H1 (cell line): ENCODE data around the gene MS4A7.

Experiments used
- ATF2 ChIP-seq: IDR thresholded peaks from 2 replicates; pipeline ENCODE4 v1.6.1; 2012; ENCODE audit warnings: low read length, inconsistent platforms
- CBX5 ChIP-seq: fragments of 300-800, 300-1000 bp; sonication (generic); IDR thresholded peaks from 2 replicates; pipeline ENCODE4 v1.7.1; 2016; ENCODE audit warnings: antibody characterized with exemption, low read length, low read depth
- CHD1 ChIP-seq: IDR thresholded peaks from 2 replicates; pipeline ENCODE4 v1.6.1; 2012; ENCODE audit warnings: low read depth, low read length, improper control_type of control experiment
- CHD2 ChIP-seq: IDR thresholded peaks from 2 replicates; pipeline ENCODE4 v1.6.1; 2012; ENCODE audit warnings: low read length, improper control_type of control experiment
- CTCF ChIP-seq, 3 experiments: IDR thresholded peaks; 1 replicate in 2 of 3; 2 replicates in 1 of 3; pipeline versions ENCODE4 v1.5.1 to v1.6.1; 2011; ENCODE audit warnings: low read length in 3 of 3, mild to moderate bottlenecking in 3 of 3, inconsistent platforms in 2 of 3, low read depth in 1 of 3, moderate library complexity in 1 of 3; ENCODE audit not compliant: insufficient read depth in 1 of 3; ENCODE audit errors: control extremely low read depth in 1 of 3
- EP300 ChIP-seq, 2 experiments: IDR thresholded peaks; 1 replicate in 1 of 2; 2 replicates in 1 of 2; pipeline ENCODE4 v1.6.1; 2011 to 2012; ENCODE audit warnings: low read depth in 2 of 2, low read length in 2 of 2, mild to moderate bottlenecking in 2 of 2, borderline replicate concordance in 1 of 2, inconsistent platforms in 1 of 2, moderate library complexity in 1 of 2
- GABPA ChIP-seq: IDR thresholded peaks from 2 replicates; pipeline ENCODE4 v1.6.1; 2011; ENCODE audit warnings: mild to moderate bottlenecking, low read length, moderate library complexity, borderline replicate concordance; ENCODE audit not compliant: insufficient read depth
- JUND ChIP-seq: IDR thresholded peaks from 2 replicates; pipeline ENCODE4 v1.6.1; 2011; ENCODE audit warnings: mild to moderate bottlenecking, improper control_type of control experiment, low read length
- MAFK ChIP-seq: IDR thresholded peaks from 2 replicates; pipeline ENCODE4 v1.6.1; 2012; ENCODE audit warnings: low read depth, mild to moderate bottlenecking, improper control_type of control experiment, low read length
- POLR2A ChIP-seq, 2 experiments: IDR thresholded peaks; 1 replicate in 1 of 2; 2 replicates in 1 of 2; pipeline ENCODE4 v1.6.1; 2011; ENCODE audit warnings: low read depth in 2 of 2, low read length in 2 of 2, mild to moderate bottlenecking in 2 of 2; ENCODE audit errors: control extremely low read depth in 1 of 2
- POLR2AphosphoS5 ChIP-seq: IDR thresholded peaks from 2 replicates; pipeline ENCODE4 v1.6.1; 2011; ENCODE audit warnings: low read depth, low read length
- RAD21 ChIP-seq, 2 experiments: IDR thresholded peaks in 1 of 2; conservative IDR thresholded peaks in 1 of 2; 2 replicates each; pipeline ENCODE4 v1.6.1; 2011; ENCODE audit warnings: low read depth in 2 of 2, low read length in 2 of 2, improper control_type of control experiment in 1 of 2, inconsistent platforms in 1 of 2, mild to moderate bottlenecking in 1 of 2, moderate library complexity in 1 of 2
- USF2 ChIP-seq: IDR thresholded peaks from 2 replicates; pipeline ENCODE4 v1.6.1; 2011; ENCODE audit warnings: low read length, improper control_type of control experiment

GRCh38 chr11:60344146-60344545, 34.2 kb upstream of the MS4A7 start:
- TF ChIP-seq CTCF (IDR thresholded peaks at IDR 0.05; ENCODE audit: control extremely low read depth in 1 of 3, insufficient read depth in 1 of 3, low read depth in 1 of 3, low read length in 3 of 3) (no peak), GABPA (no peak), ATF2 (no peak), USF2 (no peak), CHD1 (no peak), EP300 (IDR thresholded peaks at IDR 0.05; ENCODE audit: borderline replicate concordance in 1 of 2, low read depth in 2 of 2, low read length in 2 of 2) (no peak), CBX5 (no peak), RAD21 (IDR thresholded peaks at IDR 0.05 in 1 of 2, conservative IDR thresholded peaks at IDR 0.05 in 1 of 2; ENCODE audit: low read depth in 2 of 2, low read length in 2 of 2) (no peak), POLR2AphosphoS5 (no peak), POLR2A (IDR thresholded peaks at IDR 0.05; ENCODE audit: control extremely low read depth in 1 of 2, low read depth in 2 of 2, low read length in 2 of 2) (no peak), MAFK (no peak), JUND (no peak), CHD2 (no peak)
